NAMALWA (cell line): ENCODE data around the gene ZNF776.
"Not testable (repeated sequence)": the region's sequence is repeated elsewhere in the genome, so short reads cannot be mapped to it uniquely, and the experiment has no call there.

Experiments
- DNase-seq: peaks from one replicate; pipeline ENCODE4 v3.0.0-alpha.2; 2015; ENCODE audit warnings: low spot score

The ZNF776 gene

DNA sequence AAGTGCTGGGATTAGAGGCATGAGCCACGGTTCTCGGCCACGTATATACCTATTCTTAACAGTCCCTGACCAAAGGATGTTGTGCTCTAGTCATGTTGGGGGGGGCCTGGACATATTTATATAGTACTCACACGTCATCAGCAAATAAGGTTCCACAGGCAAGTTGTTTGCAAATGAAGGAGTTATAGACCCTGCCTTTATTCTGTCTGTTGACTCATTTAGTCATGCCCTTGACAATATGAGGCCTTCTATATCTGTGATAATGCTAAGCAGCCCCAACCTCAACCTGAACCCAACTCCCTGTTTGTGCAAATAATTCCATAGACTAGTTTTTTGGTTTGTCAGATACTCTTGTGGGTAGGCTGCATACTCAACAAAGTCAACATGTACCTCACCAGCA is 31.7 kb downstream of the ZNF776 start:
- no peak for DNase-seq

DNA sequence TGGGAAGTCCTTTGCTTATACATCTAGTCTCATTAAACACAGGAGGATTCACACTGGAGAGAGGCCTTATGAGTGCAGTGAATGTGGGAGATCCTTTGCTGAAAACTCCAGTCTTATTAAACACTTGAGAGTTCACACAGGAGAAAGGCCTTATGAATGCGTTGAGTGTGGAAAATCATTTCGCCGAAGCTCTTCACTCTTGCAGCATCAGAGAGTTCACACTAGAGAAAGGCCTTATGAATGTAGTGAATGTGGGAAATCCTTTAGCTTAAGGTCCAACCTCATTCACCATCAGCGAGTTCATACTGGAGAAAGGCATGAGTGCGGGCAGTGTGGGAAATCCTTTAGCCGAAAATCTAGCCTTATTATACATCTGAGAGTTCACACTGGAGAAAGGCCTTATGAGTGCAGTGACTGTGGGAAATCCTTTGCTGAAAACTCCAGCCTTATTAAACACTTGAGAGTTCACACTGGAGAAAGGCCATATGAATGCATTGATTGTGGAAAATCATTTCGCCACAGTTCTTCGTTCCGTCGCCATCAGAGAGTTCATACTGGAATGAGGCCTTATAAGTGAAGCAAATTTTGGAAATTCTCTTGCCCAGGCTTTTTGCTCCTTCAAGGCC is 32.7 kb downstream of the ZNF776 start:
- DNase-seq, result no peak

- DNase-seq, result no peak
These were observed 39.7 kb downstream of the ZNF776 start for GRCh38 chr19:57786286-57786685.

DNA sequence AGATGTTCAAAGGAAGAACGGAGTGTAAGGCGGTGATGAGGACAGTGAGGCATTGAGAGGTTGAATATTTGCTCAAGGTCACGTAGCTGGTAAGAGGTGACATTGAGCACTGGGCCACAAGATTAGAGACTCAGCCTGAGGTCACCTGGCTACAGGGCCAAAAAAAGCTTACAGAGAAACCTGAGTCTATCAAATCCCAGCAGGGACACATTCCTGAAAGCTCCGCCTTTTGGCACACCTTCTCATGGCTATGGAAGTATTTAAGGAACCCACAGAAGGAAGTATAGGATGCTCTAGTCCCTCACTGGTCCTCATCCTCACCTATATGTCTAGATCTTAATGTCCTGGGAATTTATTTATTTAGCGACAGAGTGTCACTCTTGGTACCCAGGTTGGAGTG is 40.3 kb downstream of the ZNF776 start:
- DNase-seq, result no peak

GRCh38 chr19:57788114-57788692 is 41.6 kb downstream of the ZNF776 start:
- no peak for DNase-seq

DNA sequence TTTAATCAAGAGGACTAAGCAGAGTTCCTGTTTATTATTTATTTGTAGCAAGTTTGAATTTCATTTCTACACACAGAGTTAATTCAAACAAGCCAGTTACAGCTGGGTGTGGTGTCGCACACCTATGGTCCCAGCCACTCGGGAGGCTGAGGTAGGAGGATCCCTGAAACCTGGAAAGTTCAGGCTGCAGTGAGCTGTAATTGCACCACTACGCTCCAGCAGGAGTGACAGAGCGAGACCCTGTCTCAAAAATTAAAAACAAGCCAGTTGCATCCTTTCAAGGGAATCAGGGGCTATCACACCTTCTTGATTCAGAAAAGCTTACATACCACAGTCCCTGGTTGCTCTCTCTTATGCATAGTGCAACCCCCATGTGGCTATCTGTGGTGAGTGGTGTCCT is 42.7 kb downstream of the ZNF776 start:
- DNase-seq, result no peak

- DNase-seq, result not testable (repeated sequence)
These were observed 50.0 kb downstream of the ZNF776 start for GRCh38 chr19:57796580-57796979.

DNA sequence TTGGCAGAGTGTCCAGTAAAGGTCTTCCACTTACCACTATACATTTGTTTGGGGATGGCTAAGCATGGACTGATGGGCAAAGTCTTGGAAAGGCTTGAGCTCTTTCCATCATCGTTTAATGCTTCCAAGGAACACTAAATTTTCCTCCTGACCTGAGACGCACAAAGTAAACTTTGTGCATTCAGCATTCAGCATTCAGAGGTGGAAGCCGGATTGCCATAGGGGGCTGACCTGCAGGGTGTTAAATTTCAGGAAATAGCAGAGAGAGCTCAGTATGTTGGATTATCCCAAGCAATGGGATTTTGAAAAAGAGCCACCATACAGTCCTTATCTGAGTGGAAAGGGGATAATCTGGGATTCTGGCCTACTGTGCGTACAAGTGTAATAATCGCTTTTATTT is 54.1 kb downstream of the ZNF776 start:
- DNase-seq, result no peak

DNA sequence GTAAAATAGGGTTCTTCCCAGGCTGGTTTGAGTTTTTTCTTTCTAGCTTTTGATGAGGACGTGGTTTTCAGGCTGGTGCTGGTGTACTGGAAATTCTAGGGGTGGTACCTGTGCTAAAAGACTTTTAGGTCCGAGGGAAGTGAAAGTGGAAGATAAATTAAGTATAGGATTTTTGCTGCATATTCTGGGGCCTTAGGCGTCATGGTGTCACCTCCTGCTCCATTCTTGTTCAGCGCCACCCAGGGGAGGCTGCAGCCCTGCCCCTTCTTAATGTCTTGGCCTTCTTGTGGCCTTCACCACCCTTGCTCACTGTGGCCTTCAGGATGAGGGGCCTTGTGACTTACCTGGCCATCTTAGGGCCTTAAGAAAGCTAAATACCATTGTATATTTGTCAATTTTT is 55.7 kb downstream of the ZNF776 start:
- peak; percentile 61 for DNase-seq

DNA sequence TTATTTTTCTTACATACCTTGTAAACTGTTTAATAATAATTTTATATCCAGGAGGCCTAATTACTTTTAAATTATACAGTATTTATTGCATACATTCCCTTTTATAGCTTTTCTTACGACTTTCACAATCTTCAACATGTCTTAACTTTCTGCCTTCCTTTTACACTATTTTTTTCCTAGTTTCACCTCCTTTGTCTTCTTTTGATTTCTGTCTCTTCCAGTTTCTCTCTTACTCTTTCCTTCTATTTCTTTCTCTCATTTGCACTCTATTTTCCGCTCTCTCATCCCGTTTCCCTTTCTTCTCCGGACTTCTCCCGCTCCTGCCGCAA is 56.6 kb downstream of the ZNF776 start:
- no peak for DNase-seq

DNA sequence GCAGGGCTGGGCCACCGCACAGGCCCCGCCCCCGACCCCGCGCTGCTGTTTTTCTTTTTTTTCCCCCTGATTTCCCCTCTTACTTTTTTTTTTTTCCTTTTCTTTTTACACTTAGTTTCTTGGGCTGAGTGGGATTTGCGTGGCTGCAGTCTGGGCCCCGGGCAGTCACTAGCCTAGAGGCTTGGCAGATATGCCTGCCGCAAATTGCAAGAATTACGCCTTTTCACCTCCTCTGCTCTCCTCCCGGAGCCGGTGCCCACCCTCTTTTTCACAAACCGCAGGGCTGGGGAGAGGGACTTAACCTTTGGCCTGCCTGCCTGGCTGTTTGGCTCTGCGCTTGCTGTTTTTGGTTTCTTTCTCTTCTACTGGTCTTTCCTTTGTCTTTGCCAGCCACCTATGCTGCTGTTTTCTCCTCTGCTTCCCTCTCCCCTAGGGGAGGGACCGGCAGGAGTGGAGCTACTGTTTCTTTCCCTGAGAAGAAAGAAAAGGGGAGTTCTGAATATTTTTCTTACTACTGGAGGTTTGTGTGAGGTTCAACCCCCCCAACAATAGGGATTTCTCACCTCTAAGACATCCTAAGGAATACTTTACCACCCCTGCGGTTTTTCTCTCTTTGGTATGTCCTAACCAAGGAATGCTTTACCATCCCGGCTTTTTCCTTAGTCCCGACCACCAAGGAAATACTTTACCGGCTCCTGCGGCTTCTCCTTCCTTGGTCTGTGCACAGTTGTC is 57.1 kb downstream of the ZNF776 start:
- DNase-seq, result no peak

- no peak for DNase-seq
These were observed 60.9 kb downstream of the ZNF776 start for GRCh38 chr19:57807541-57807940.
